Measurements from ENCODE around the gene GSN.

DNA sequence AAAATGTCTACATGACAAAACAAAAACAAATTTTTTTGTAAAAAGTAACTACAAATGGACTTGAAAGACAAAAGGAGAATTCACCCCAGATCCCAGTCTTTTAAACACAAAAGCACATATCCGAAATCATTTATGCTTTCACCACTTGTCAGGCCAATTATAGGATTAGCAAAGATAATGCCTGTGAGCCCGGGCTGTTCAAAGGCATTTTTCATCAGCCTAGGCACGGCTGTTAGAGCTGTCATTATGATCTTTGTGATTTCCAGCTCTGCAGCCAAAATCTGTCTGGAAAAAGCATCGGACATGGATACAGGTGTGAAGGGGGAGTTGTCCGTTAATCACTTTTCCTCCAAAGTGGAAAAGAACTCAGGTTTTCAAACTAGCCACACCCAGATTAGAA is 42.7 kb upstream of the GSN start:
- TF ChIP-seq, protein P1, sequence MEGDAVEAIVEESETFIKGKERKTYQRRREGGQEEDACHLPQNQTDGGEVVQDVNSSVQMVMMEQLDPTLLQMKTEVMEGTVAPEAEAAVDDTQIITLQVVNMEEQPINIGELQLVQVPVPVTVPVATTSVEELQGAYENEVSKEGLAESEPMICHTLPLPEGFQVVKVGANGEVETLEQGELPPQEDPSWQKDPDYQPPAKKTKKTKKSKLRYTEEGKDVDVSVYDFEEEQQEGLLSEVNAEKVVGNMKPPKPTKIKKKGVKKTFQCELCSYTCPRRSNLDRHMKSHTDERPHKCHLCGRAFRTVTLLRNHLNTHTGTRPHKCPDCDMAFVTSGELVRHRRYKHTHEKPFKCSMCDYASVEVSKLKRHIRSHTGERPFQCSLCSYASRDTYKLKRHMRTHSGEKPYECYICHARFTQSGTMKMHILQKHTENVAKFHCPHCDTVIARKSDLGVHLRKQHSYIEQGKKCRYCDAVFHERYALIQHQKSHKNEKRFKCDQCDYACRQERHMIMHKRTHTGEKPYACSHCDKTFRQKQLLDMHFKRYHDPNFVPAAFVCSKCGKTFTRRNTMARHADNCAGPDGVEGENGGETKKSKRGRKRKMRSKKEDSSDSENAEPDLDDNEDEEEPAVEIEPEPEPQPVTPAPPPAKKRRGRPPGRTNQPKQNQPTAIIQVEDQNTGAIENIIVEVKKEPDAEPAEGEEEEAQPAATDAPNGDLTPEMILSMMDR (IDR thresholded peaks at IDR 0.05): no peak
- TF ChIP-seq POLR2AphosphoS5 (IDR thresholded peaks at IDR 0.05; ENCODE audit: low read depth, low read length): no peak
- TF ChIP-seq, protein P2, sequence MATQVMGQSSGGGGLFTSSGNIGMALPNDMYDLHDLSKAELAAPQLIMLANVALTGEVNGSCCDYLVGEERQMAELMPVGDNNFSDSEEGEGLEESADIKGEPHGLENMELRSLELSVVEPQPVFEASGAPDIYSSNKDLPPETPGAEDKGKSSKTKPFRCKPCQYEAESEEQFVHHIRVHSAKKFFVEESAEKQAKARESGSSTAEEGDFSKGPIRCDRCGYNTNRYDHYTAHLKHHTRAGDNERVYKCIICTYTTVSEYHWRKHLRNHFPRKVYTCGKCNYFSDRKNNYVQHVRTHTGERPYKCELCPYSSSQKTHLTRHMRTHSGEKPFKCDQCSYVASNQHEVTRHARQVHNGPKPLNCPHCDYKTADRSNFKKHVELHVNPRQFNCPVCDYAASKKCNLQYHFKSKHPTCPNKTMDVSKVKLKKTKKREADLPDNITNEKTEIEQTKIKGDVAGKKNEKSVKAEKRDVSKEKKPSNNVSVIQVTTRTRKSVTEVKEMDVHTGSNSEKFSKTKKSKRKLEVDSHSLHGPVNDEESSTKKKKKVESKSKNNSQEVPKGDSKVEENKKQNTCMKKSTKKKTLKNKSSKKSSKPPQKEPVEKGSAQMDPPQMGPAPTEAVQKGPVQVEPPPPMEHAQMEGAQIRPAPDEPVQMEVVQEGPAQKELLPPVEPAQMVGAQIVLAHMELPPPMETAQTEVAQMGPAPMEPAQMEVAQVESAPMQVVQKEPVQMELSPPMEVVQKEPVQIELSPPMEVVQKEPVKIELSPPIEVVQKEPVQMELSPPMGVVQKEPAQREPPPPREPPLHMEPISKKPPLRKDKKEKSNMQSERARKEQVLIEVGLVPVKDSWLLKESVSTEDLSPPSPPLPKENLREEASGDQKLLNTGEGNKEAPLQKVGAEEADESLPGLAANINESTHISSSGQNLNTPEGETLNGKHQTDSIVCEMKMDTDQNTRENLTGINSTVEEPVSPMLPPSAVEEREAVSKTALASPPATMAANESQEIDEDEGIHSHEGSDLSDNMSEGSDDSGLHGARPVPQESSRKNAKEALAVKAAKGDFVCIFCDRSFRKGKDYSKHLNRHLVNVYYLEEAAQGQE (IDR thresholded peaks at IDR 0.05; ENCODE audit: insufficient read depth in 1 of 2, low read depth in 2 of 2, low read length in 1 of 2): no peak
